ENCODE results near the gene TMA7. TPM values are rescaled to one million over a fixed set of nuclear protein-coding genes. Genes with fewer than 3 reads are reported as not detected.

TMA7 gene
- total and polyA plus RNA-seq, 2 donors (not counting 3 experiments of a cell fraction or from before 2014, with no cell fraction given): 137 to 306 TPM

- no peak overlapping the region for H2AFZ ChIP-seq (ENCODE audit: low read depth, low read length)
Observed at GRCh38 chr3:48410205-48411040, 29.6 kb upstream of the TMA7 start.

More at GRCh38 chr3:48410205-48411040, 29.6 kb upstream of the TMA7 start:
- dilution Hi-C loops (cut with MboI; ENCODE audit: extremely low pct_ligation_motif_present, low sequenced_read_pairs): no loop called here
- DNase-seq (ENCODE audit: low read depth, low spot score): no peak
- Histone ChIP-seq H3K4me1 (ENCODE audit: control insufficient read depth, extremely low read depth, insufficient read depth, low read length) (no peaks in the 10 kb centered on the region), H3K36me3 (ENCODE audit: control insufficient read depth in 2 of 2, extremely low read depth in 1 of 2, insufficient read depth in 2 of 2, low read length in 2 of 2) (peaks cover 0 to 35% of the 10 kb centered on the region in 2 experiments), H3K79me2 (ENCODE audit: control insufficient read depth, insufficient read depth, low read length) (no peaks in the 10 kb centered on the region), H3K9me3 (replicated peaks; ENCODE audit: control insufficient read depth, insufficient read depth, low read length) (no peaks in the 10 kb centered on the region), H3K9me1 (replicated peaks; ENCODE audit: control insufficient read depth, extremely low read depth, insufficient read depth, low read length) (no peaks in the 10 kb centered on the region), H4K20me1 (replicated peaks; ENCODE audit: control insufficient read depth, extremely low read depth, insufficient read depth, low read length) (no peaks in the 10 kb centered on the region), H3K27ac (ENCODE audit: insufficient read depth, low read depth, low read length) (no peak overlapping the region), H3K4me2 (ENCODE audit: insufficient read depth, low read length) (no peak overlapping the region), H3K4me3 (replicated peaks in 1 of 3; ENCODE audit: insufficient read depth in 1 of 3, low read depth in 1 of 3, low read length in 3 of 3) (no peak overlapping the region), H3K9ac (replicated peaks; ENCODE audit: extremely low read depth, insufficient read depth, low read length) (no peak overlapping the region), H3K27me3 (ENCODE audit: control insufficient read depth in 2 of 2, insufficient read depth in 2 of 2, low read length in 2 of 2) (no peaks in the 10 kb centered on the region)
- no TSS peak for BruUV-seq (replicated peaks)
- ChIA-PET CTCF (interaction anchor here (0.6 to 12.6 kb wide), 5 partner anchors 10 to 263 kb away, joined by 3 to 716 read pairs (median 12); no protein-coding TSS in a partner anchor), POLR2A (interaction anchor here (0.5 kb wide), 1 partner anchor 47 kb away, joined by 3 read pairs; no protein-coding TSS in a partner anchor)
- intact Hi-C loops (cut with micrococcal nuclease): no loop called here
- FAIRE-seq: no peak
- no peak for TF ChIP-seq POLR2A (IDR thresholded peaks at IDR 0.05; ENCODE audit: low read depth, low read length)
- no peak for TF ChIP-seq EZH2 (IDR thresholded peaks at IDR 0.05; ENCODE audit: borderline replicate concordance, low read depth, low read length, severe bottlenecking)
- no peak for TF ChIP-seq JUN (IDR thresholded peaks at IDR 0.05; ENCODE audit: borderline replicate concordance, insufficient read depth, insufficient read length, low read depth)
- TF ChIP-seq, protein P1, sequence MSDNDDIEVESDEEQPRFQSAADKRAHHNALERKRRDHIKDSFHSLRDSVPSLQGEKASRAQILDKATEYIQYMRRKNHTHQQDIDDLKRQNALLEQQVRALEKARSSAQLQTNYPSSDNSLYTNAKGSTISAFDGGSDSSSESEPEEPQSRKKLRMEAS (IDR thresholded peaks at IDR 0.05; ENCODE audit: insufficient read depth, insufficient read length): no peak
- TF ChIP-seq MYC (IDR thresholded peaks at IDR 0.05; ENCODE audit: low read depth, low read length): no peak
- TF ChIP-seq, protein P2, sequence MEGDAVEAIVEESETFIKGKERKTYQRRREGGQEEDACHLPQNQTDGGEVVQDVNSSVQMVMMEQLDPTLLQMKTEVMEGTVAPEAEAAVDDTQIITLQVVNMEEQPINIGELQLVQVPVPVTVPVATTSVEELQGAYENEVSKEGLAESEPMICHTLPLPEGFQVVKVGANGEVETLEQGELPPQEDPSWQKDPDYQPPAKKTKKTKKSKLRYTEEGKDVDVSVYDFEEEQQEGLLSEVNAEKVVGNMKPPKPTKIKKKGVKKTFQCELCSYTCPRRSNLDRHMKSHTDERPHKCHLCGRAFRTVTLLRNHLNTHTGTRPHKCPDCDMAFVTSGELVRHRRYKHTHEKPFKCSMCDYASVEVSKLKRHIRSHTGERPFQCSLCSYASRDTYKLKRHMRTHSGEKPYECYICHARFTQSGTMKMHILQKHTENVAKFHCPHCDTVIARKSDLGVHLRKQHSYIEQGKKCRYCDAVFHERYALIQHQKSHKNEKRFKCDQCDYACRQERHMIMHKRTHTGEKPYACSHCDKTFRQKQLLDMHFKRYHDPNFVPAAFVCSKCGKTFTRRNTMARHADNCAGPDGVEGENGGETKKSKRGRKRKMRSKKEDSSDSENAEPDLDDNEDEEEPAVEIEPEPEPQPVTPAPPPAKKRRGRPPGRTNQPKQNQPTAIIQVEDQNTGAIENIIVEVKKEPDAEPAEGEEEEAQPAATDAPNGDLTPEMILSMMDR (IDR thresholded peaks at IDR 0.05; ENCODE audit: extremely low read depth in 1 of 2, insufficient read depth in 1 of 2, low read depth in 1 of 2, low read length in 2 of 2): no peak
- TF ChIP-seq FOS (IDR thresholded peaks at IDR 0.05; ENCODE audit: borderline replicate concordance, insufficient read depth, low read length): no peak

Measured in endothelial cell of umbilical vein (primary cell).